Stimulated activated CD4-positive, alpha-beta T cell treated with anti-CD3 and anti-CD28 coated beads, Interleukin-4, amount 100 ng/mL, for 48 hours (primary cell): ENCODE data around the gene MRPL46.
"Not testable (repeated sequence)": the region's sequence is repeated elsewhere in the genome, so short reads cannot be mapped to it uniquely, and the experiment has no call there.

ENCODE experiments used
- DNase-seq, 2 donors: peaks; one replicate each; pipeline ENCODE4 v3.0.0-alpha.2; 2020; ENCODE audit warnings: low read depth in 2 of 2

The MRPL46 gene

DNA sequence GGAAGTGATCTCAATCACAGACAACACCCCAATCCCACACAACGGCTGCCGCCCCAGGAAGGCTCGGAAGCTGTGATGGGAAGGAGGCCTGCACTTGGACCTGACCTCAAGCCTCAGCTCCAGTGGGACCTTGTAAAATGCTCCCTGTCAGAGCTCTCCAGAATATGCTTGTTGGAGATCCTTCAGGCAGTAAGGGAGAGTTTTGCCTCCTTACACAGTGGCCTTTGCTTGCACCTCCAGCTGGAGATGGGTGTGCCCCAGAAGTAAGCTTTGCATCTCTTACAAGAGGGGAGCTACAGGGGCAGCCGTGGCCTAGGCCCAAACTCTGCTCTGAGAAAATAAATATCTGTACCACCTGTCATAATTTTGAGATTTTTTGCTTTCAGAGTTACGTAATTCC, 10.7 kb upstream of the MRPL46 start:
- no peak for DNase-seq

DNA sequence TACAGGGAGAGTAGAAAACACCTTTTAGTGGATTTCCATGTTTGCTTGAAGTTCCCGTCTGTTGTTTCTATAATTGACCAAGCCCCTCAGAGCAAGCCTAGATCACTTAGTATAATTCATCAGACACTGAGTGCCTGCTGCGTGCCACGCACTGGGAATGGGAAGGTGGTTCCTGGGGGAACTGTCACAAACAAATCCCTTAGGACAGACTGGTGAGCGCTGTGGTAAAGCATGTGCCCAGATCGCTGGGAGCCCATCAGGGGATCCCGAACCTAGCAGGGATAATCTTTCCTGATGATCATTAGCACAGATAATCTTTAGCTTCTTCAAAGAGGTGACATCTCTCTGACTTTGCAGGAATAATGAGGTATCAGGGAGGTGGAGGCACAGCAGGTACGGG, 9.9 kb upstream of the MRPL46 start:
- DNase-seq: no peak

GRCh38 chr15:88476635-88477060, 9.5 kb upstream of the MRPL46 start:
- DNase-seq: no peak

GRCh38 chr15:88473661-88474293, 6.6 kb upstream of the MRPL46 start:
- not testable (repeated sequence) for DNase-seq

GRCh38 chr15:88472225-88472624, 5.0 kb upstream of the MRPL46 start:
- DNase-seq: no peak

- DNase-seq: no peak
Measured at GRCh38 chr15:88470625-88471372, 3.6 kb upstream of the MRPL46 start.

- DNase-seq: no peak
Measured at GRCh38 chr15:88469321-88469720, 2.1 kb upstream of the MRPL46 start.

GRCh38 chr15:88468721-88469120, 1.5 kb upstream of the MRPL46 start:
- not testable (repeated sequence) for DNase-seq

- DNase-seq: no peak
Measured at GRCh38 chr15:88467935-88468528, 844 bp upstream of the MRPL46 start.

DNA sequence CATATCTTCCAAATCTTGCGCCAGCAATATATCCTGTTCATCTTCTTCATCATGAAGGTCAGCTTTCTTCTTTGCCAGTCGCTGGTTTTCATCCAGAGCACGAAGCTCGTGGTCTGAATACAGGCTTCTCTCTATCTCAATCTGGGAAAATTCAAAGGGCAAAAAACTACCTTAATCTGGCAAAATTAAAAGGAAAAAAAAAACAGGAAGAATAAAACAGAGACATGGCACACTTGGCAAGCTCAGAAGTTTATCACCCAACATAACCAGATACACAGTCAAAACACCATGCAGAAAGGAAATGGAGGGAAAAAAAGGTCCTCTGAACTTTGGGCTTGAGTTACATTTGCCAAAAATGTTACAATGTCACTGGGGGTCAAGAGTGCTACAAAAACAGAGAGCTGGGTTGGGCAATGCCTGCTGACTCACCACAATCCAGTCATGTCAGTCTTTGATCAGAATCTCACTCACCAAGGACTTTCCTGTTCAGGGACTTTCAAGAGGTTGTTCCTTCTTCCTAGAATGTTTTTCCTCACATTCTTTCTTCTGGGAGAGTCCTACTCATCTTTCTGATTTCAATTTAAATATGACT, 1.5 kb downstream of the MRPL46 start:
- DNase-seq: peak in 1 of 2 donors; percentile 12

DNA sequence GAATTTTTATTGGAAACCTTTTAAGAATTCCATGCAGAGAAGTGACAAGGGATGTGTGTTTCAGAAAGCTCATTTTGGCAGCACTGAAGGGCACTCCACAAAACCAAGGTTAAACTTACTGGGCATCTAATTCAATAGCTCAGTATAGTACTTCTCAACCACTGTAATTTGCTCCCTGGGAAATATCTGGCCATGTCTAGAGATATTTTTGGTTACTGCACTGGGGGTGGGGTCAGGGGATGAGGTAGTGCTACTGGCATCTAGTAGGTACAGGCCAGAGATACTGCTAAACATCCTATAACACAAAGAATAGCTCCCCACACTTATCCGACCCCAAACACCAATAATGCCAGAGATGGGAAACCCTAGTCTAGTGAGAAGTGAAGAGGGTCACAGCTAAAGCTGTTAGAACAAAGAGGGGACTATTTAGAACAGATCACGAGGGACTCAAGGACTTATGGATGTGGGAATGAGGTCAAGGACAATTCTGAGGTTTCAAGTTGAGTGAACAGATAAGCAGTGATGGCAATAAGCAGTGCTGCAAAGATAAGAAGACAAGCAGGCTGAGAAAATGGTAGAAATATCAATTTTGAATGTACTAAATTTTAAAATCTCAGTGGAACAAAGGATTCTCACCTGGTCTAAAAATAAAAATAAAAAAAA, 3.2 kb downstream of the MRPL46 start:
- DNase-seq: no peak

GRCh38 chr15:88456733-88457132, 10.5 kb downstream of the MRPL46 start:
- no peak for DNase-seq

- DNase-seq: peak; percentile 27 to 31
Measured at GRCh38 chr15:88454867-88455810, 12.0 kb downstream of the MRPL46 start.

DNA sequence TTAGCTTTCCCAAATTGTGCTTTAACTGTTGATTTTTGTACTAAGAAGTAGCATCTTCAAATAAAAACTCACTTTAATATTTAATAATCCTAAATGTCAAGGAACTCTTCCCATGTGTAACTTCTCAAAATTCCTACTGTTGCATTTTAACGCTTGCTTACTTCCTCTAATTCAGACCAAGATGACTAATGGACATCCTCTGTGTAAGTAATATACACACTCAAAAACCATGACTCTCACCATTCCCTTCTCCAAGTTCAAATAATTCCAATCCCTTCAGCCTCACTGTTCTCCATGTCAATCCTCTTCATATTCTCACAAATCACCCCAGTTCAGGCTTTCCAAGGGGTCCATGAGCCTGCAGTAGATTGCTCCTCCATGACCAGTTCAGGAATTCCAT, 13.0 kb downstream of the MRPL46 start:
- DNase-seq: no peak

DNA sequence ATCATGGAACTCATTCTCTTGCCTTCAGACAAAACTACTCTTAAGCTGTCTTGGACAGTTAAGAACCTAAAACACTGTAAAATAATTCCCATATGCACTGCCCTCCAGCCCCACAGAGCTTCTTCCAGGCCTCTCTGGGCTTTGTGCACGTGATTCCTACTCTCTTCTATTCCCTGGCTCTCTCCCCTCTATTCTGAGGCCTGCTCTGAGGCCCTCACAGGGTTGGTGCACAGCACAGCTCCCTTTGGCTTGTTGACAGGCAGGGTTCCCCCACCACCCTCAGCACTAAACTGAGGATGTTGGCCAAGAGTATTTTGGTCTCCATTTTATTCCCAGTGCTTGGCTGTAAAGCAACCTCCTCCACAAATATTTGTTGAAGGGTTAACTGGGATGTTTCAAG, 13.5 kb downstream of the MRPL46 start:
- no peak for DNase-seq

- DNase-seq: peak; percentile 69 to 87
Measured at GRCh38 chr15:88450125-88450798, 16.9 kb downstream of the MRPL46 start.

DNA sequence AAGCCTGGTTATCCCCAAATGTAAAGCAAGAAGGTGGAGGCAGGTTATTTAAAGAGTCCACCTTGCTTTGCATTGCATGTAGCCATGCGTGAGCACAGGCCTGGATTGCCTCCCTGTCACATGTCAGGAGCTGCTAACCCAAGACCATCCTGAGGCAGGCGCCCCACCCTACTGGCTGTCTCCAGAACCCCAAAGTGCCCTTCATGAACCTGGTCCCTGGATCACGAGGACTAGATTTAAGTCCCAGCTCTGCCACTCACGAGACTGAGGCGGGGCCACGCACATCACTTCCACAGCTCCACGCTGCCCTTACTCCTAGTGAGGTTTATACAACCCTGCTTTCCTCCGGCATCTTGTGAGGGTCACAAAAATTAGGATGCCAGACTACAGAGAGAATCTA, 17.6 kb downstream of the MRPL46 start:
- DNase-seq: no peak

- no peak for DNase-seq
Measured at GRCh38 chr15:88448991-88449461, 18.2 kb downstream of the MRPL46 start.

GRCh38 chr15:88447741-88448140, 19.4 kb downstream of the MRPL46 start:
- DNase-seq: no peak

GRCh38 chr15:88447206-88447605, 20.0 kb downstream of the MRPL46 start:
- DNase-seq: no peak
